Nephron (organoid): Measurements from ENCODE around the gene CDH20.

Source experiments
- H3K27ac Mint-ChIP-seq, 3 experiments: 2 replicates each; pipeline ENCODE4 v1.8.0; 2020; ENCODE audit warnings: mixed read lengths in 3 of 3, mild to moderate bottlenecking in 2 of 3, moderate library complexity in 1 of 3
- H3K27me3 Mint-ChIP-seq: 2 replicates; pipeline ENCODE4 v1.8.0; 2021; ENCODE audit warnings: low read depth, mild to moderate bottlenecking, moderate library complexity, mixed read lengths
- H3K36me3 Mint-ChIP-seq: 2 replicates; pipeline ENCODE4 v1.8.0; 2020; ENCODE audit warnings: low read depth, mixed read lengths
- H3K4me1 Mint-ChIP-seq: 2 replicates; pipeline ENCODE4 v1.8.0; 2020; ENCODE audit warnings: mixed read lengths
- H3K4me3 Mint-ChIP-seq, 3 experiments: 2 replicates each; pipeline ENCODE4 v1.8.0; 2020; ENCODE audit warnings: mild to moderate bottlenecking in 3 of 3, mixed read lengths in 3 of 3, moderate library complexity in 2 of 3
- H3K9me3 Mint-ChIP-seq: 2 replicates; pipeline ENCODE4 v1.8.0; 2020; ENCODE audit warnings: mixed read lengths
- TF ChIP-seq, protein P1 (sequence below), 3 experiments: fragments of 200-600 bp; sonication (generic); IDR thresholded peaks; one replicate each; pipeline ENCODE4 v1.5.0; 2021; ENCODE audit warnings: antibody characterized with exemption in 3 of 3; ENCODE audit not compliant: unreplicated experiment in 3 of 3

The CDH20 gene

GRCh38 chr18:61530681-61531080, 197.5 kb downstream of the CDH20 start:
- Mint-ChIP-seq H3K36me3 (no peaks in the 10 kb centered on the region), H3K4me1 (no peaks in the 10 kb centered on the region), H3K4me3 (no peak overlapping the region), H3K27ac (no peak overlapping the region), H3K27me3 (peaks cover 6% of the 10 kb centered on the region), H3K9me3 (no peaks in the 10 kb centered on the region)
- TF ChIP-seq, protein P1, sequence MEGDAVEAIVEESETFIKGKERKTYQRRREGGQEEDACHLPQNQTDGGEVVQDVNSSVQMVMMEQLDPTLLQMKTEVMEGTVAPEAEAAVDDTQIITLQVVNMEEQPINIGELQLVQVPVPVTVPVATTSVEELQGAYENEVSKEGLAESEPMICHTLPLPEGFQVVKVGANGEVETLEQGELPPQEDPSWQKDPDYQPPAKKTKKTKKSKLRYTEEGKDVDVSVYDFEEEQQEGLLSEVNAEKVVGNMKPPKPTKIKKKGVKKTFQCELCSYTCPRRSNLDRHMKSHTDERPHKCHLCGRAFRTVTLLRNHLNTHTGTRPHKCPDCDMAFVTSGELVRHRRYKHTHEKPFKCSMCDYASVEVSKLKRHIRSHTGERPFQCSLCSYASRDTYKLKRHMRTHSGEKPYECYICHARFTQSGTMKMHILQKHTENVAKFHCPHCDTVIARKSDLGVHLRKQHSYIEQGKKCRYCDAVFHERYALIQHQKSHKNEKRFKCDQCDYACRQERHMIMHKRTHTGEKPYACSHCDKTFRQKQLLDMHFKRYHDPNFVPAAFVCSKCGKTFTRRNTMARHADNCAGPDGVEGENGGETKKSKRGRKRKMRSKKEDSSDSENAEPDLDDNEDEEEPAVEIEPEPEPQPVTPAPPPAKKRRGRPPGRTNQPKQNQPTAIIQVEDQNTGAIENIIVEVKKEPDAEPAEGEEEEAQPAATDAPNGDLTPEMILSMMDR (IDR thresholded peaks at IDR 0.05; ENCODE audit: unreplicated experiment in 3 of 3) = no peak

DNA sequence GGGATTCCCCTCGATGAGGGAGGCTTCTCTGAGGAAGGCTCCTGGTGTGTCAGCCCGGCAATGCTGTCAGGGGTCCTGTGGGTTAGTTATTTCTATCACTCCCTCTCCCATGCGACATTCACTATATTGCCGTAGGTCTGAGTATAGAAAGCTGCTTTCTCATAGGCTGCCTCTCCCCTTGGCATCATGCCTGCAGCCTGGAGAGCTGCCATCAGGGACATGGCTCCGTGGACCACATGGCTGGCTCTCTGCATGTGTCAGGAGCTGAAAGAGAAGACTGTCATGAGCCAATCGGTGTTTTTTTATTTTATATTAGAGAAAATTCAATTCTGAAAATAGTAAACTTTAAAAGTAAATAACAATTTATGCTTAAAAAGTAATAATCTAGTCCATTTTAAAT, 198.0 kb downstream of the CDH20 start:
- Mint-ChIP-seq H3K27me3 (peaks cover 6% of the 10 kb centered on the region), H3K27ac (no peak overlapping the region), H3K4me1 (no peaks in the 10 kb centered on the region), H3K4me3 (no peak overlapping the region), H3K9me3 (no peaks in the 10 kb centered on the region), H3K36me3 (no peaks in the 10 kb centered on the region)
- TF ChIP-seq, protein P1 (IDR thresholded peaks at IDR 0.05; ENCODE audit: unreplicated experiment in 3 of 3) = no peak

DNA sequence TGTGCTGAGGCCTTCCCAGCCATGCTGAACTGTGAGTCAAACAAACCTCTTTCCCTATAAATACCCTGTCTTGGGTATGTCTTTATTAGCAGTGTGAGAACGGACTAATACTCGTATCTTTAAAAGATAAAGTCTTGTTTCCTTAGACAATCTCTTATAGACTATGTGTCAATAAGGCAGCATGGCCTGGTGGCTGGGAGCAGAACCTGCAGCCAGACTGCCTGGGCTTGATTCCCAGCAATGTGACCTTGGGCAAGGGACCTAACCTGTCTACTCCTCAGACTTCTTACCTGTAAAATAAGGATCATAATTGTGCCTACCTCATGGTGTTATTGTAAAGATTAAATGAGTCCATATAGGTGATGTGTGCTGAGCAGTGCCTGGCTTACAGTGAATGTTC, 198.7 kb downstream of the CDH20 start:
- no peak overlapping the region for H3K4me3 Mint-ChIP-seq
- no peaks in the 10 kb centered on the region for H3K9me3 Mint-ChIP-seq
- no peak overlapping the region for H3K27ac Mint-ChIP-seq
- H3K27me3 Mint-ChIP-seq = peaks cover 6% of the 10 kb centered on the region
- no peaks in the 10 kb centered on the region for H3K4me1 Mint-ChIP-seq
- TF ChIP-seq, protein P1 (IDR thresholded peaks at IDR 0.05; ENCODE audit: unreplicated experiment in 3 of 3) = no peak
- no peaks in the 10 kb centered on the region for H3K36me3 Mint-ChIP-seq

DNA sequence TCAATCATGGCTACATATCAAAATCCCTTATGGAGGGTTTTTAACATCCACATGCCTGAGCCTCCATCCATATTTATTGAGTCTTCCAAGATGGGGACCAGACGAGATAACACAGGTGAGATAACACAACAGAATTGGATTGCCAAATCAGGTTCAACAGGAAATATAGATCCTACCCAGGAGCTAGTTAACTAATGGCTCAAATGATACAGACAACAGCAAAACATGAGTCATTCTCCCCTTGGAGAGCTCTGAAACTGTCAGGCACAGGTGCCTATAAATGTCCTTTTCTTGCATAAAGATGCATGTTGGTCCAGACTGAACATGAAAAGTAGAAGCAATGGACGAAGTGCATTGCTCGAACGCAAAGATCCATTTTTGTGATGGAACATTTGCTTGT, 202.2 kb downstream of the CDH20 start:
- TF ChIP-seq, protein P1 (IDR thresholded peaks at IDR 0.05; ENCODE audit: unreplicated experiment in 3 of 3) = no peak
- peaks cover 4% of the 10 kb centered on the region for H3K36me3 Mint-ChIP-seq
- H3K4me1 Mint-ChIP-seq = no peaks in the 10 kb centered on the region
- peaks cover 6% of the 10 kb centered on the region for H3K27me3 Mint-ChIP-seq
- H3K27ac Mint-ChIP-seq = no peak overlapping the region
- no peaks in the 10 kb centered on the region for H3K9me3 Mint-ChIP-seq
- no peak overlapping the region for H3K4me3 Mint-ChIP-seq

- TF ChIP-seq, protein P1 (IDR thresholded peaks at IDR 0.05; ENCODE audit: unreplicated experiment in 3 of 3) = no peak
- Mint-ChIP-seq H3K27me3 (no peaks in the 10 kb centered on the region), H3K36me3 (peaks cover 7% of the 10 kb centered on the region), H3K4me1 (peaks cover 15% of the 10 kb centered on the region), H3K4me3 (no peak overlapping the region), H3K27ac (no peak overlapping the region), H3K9me3 (no peaks in the 10 kb centered on the region)
Observed at GRCh38 chr18:61541673-61542072, 208.4 kb downstream of the CDH20 start.

DNA sequence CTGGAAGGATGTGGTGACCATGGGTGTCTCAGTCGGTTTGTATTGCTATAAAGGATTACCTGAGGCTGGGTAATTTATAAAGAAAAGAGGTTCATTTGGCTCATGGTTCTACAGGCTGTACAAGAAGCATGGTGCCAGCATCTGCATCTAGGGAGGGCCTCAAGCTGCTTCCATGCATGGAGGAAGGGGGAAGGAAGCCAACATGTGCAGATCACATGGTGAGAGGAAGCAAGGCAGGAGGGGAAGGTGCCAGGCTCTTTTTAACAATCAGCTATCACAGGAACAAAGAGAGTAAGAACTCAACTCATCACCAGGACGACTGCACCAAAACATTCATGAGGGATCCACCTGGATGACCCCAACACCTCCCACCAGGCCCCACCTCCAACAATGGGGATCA, 209.4 kb downstream of the CDH20 start:
- Mint-ChIP-seq H3K27ac (no peak overlapping the region), H3K36me3 (peaks cover 7% of the 10 kb centered on the region), H3K27me3 (no peaks in the 10 kb centered on the region), H3K4me1 (peaks cover 15% of the 10 kb centered on the region), H3K9me3 (no peaks in the 10 kb centered on the region), H3K4me3 (no peak overlapping the region)
- TF ChIP-seq, protein P1 (IDR thresholded peaks at IDR 0.05; ENCODE audit: unreplicated experiment in 3 of 3) = no peak
